B cell (primary cell): ENCODE measurements around the gene B9D2.

Experiments used
- EZH2 ChIP-seq: IDR thresholded peaks from 2 replicates; pipeline ENCODE4 v1.6.1; 2012; ENCODE audit warnings: borderline replicate concordance, low read depth, mild to moderate bottlenecking, moderate library complexity, low read length; ENCODE audit not compliant: insufficient read depth, poor library complexity, severe bottlenecking
- TF ChIP-seq, protein P1 (sequence below): fragments of 200-600 bp; IDR thresholded peaks from one replicate; pipeline ENCODE4 v1.8.0; 2022; ENCODE audit warnings: antibody characterized with exemption, mild to moderate bottlenecking

GRCh38 chr19:41307954-41308449 is 55.9 kb downstream of the B9D2 start:
- TF ChIP-seq, protein P1, sequence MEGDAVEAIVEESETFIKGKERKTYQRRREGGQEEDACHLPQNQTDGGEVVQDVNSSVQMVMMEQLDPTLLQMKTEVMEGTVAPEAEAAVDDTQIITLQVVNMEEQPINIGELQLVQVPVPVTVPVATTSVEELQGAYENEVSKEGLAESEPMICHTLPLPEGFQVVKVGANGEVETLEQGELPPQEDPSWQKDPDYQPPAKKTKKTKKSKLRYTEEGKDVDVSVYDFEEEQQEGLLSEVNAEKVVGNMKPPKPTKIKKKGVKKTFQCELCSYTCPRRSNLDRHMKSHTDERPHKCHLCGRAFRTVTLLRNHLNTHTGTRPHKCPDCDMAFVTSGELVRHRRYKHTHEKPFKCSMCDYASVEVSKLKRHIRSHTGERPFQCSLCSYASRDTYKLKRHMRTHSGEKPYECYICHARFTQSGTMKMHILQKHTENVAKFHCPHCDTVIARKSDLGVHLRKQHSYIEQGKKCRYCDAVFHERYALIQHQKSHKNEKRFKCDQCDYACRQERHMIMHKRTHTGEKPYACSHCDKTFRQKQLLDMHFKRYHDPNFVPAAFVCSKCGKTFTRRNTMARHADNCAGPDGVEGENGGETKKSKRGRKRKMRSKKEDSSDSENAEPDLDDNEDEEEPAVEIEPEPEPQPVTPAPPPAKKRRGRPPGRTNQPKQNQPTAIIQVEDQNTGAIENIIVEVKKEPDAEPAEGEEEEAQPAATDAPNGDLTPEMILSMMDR: no peak
- TF ChIP-seq EZH2: no peak
